ENCODE results near the gene SOBP. TPM values are rescaled to one million over a fixed set of nuclear protein-coding genes. Genes with fewer than 3 reads are reported as not detected.

SOBP gene
- total and polyA plus RNA-seq, 7 experiments from 2014 or later = 0.08 to 0.15 TPM; not detected in 5

GRCh38 chr6:107579456-107580056, 89.6 kb downstream of the SOBP start:
- Mint-ChIP-seq H3K36me3 (no peaks in the 10 kb centered on the region), H3K27me3 (peaks cover 15 to 55% (median 22%) of the 10 kb centered on the region in 5 donors), H3K27ac (no peak overlapping the region), H3K4me3 (no peak overlapping the region), H3K4me1 (no peaks in the 10 kb centered on the region), H3K9me3 (no peaks in the 10 kb centered on the region)
- Histone ChIP-seq H3K27me3 (ENCODE audit: control insufficient read depth in 2 of 2, insufficient read depth in 2 of 2, low read length in 2 of 2) (no peaks in the 10 kb centered on the region), H3K4me3 (ENCODE audit: low read length) (no peak overlapping the region), H3K27ac (ENCODE audit: low read depth, low read length) (no peak overlapping the region), H3K9me3 (ENCODE audit: control insufficient read depth in 2 of 3, low read length in 3 of 3) (no peaks in the 10 kb centered on the region), H3K36me3 (ENCODE audit: control insufficient read depth in 2 of 3, insufficient read depth in 3 of 3, low read length in 3 of 3) (no peaks in the 10 kb centered on the region), H3K4me1 (ENCODE audit: control insufficient read depth in 2 of 2, insufficient read depth in 2 of 2, low read length in 2 of 2) (no peaks in the 10 kb centered on the region)
- no peak for DNase-seq
- intact Hi-C loops (cut with micrococcal nuclease) = no loop called here
- ATAC-seq = no peak
- ChIA-PET POLR2A (no interaction called here), CTCF (no interaction called here)

DNA sequence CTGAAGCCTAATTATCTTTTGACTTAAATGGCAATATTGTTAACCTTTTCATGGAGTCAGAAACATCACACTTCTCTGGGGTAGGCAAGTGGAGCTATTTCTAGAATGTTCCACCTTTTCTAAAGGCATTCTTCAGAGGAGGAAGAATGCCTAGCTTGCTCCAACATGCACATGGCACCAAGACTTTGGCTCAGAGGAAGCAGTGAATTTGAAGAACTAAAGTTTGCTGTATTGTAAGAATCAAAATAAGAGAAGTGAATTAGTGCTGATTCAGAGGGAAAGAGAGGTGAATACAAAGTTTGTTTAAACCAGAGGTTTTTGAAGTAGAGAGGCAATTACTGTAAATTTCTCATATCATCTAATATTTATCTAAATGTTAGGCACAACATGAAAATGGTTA, 92.2 kb downstream of the SOBP start:
- Histone ChIP-seq H3K4me1 (ENCODE audit: control insufficient read depth in 2 of 2, insufficient read depth in 2 of 2, low read length in 2 of 2) (no peaks in the 10 kb centered on the region), H3K9me3 (ENCODE audit: control insufficient read depth in 2 of 3, low read length in 3 of 3) (no peaks in the 10 kb centered on the region), H3K4me3 (ENCODE audit: low read length) (no peak overlapping the region), H3K27ac (ENCODE audit: low read depth, low read length) (no peak overlapping the region), H3K36me3 (ENCODE audit: control insufficient read depth in 2 of 3, insufficient read depth in 3 of 3, low read length in 3 of 3) (no peaks in the 10 kb centered on the region), H3K27me3 (ENCODE audit: control insufficient read depth in 2 of 2, insufficient read depth in 2 of 2, low read length in 2 of 2) (no peaks in the 10 kb centered on the region)
- H3K36me3 Mint-ChIP-seq = no peaks in the 10 kb centered on the region
- no peak overlapping the region for H3K27ac Mint-ChIP-seq
- CTCF ChIA-PET = no interaction called here
- no peak for DNase-seq
- no peak for ATAC-seq
- POLR2A ChIA-PET = no interaction called here
- peaks cover 15 to 49% (median 17%) of the 10 kb centered on the region in 5 donors for H3K27me3 Mint-ChIP-seq
- no peak overlapping the region for H3K4me3 Mint-ChIP-seq
- intact Hi-C loops (cut with micrococcal nuclease) = no loop called here
- no peaks in the 10 kb centered on the region for H3K4me1 Mint-ChIP-seq
- H3K9me3 Mint-ChIP-seq = no peaks in the 10 kb centered on the region

- Histone ChIP-seq H3K4me3 (ENCODE audit: low read length) (no peak overlapping the region), H3K27ac (ENCODE audit: low read depth, low read length) (no peak overlapping the region), H3K9me3 (ENCODE audit: control insufficient read depth in 2 of 3, low read length in 3 of 3) (no peaks in the 10 kb centered on the region), H3K36me3 (ENCODE audit: control insufficient read depth in 2 of 3, insufficient read depth in 3 of 3, low read length in 3 of 3) (no peaks in the 10 kb centered on the region), H3K4me1 (ENCODE audit: control insufficient read depth in 2 of 2, insufficient read depth in 2 of 2, low read length in 2 of 2) (no peaks in the 10 kb centered on the region), H3K27me3 (ENCODE audit: control insufficient read depth in 2 of 2, insufficient read depth in 2 of 2, low read length in 2 of 2) (no peaks in the 10 kb centered on the region)
- CTCF ChIA-PET = no interaction called here
- no peak overlapping the region for H3K27ac Mint-ChIP-seq
- peaks cover 10 to 60% (median 19%) of the 10 kb centered on the region in 5 donors for H3K27me3 Mint-ChIP-seq
- no peak for DNase-seq
- no peaks in the 10 kb centered on the region for H3K4me1 Mint-ChIP-seq
- POLR2A ChIA-PET = no interaction called here
- ATAC-seq = no peak
- intact Hi-C loops (cut with micrococcal nuclease) = no loop called here
- no peak overlapping the region for H3K4me3 Mint-ChIP-seq
- H3K9me3 Mint-ChIP-seq = no peaks in the 10 kb centered on the region
- H3K36me3 Mint-ChIP-seq = no peaks in the 10 kb centered on the region
These were observed 94.8 kb downstream of the SOBP start for GRCh38 chr6:107584726-107585125.

GRCh38 chr6:107585815-107586435, 96.0 kb downstream of the SOBP start:
- ATAC-seq (no peak), DNase-seq (no peak)
- intact Hi-C loops (cut with micrococcal nuclease) = no loop called here
- peaks cover 0 to 62% (median 16%) of the 10 kb centered on the region in 5 donors for H3K27me3 Mint-ChIP-seq
- no peak overlapping the region for H3K27ac ChIP-seq (ENCODE audit: low read depth, low read length)
- H3K4me3 Mint-ChIP-seq = no peak overlapping the region
- H3K27me3 ChIP-seq (ENCODE audit: control insufficient read depth in 2 of 2, insufficient read depth in 2 of 2, low read length in 2 of 2) = no peaks in the 10 kb centered on the region
- no peaks in the 10 kb centered on the region for H3K36me3 ChIP-seq (ENCODE audit: control insufficient read depth in 2 of 3, insufficient read depth in 3 of 3, low read length in 3 of 3)
- no peaks in the 10 kb centered on the region for H3K36me3 Mint-ChIP-seq
- H3K27ac Mint-ChIP-seq = no peak overlapping the region
- POLR2A ChIA-PET = no interaction called here
- H3K4me1 Mint-ChIP-seq = no peaks in the 10 kb centered on the region
- CTCF ChIA-PET = no interaction called here
- no peaks in the 10 kb centered on the region for H3K4me1 ChIP-seq (ENCODE audit: control insufficient read depth in 2 of 2, insufficient read depth in 2 of 2, low read length in 2 of 2)
- no peaks in the 10 kb centered on the region for H3K9me3 ChIP-seq (ENCODE audit: control insufficient read depth in 2 of 3, low read length in 3 of 3)
- no peaks in the 10 kb centered on the region for H3K9me3 Mint-ChIP-seq
- no peak overlapping the region for H3K4me3 ChIP-seq (ENCODE audit: low read length)

- no peak for ATAC-seq
- Mint-ChIP-seq H3K9me3 (no peaks in the 10 kb centered on the region), H3K36me3 (no peaks in the 10 kb centered on the region), H3K4me3 (no peak overlapping the region), H3K27ac (no peak overlapping the region), H3K27me3 (peaks cover 3 to 68% (median 9%) of the 10 kb centered on the region in 5 donors), H3K4me1 (no peaks in the 10 kb centered on the region)
- H3K4me1 ChIP-seq (ENCODE audit: control insufficient read depth in 2 of 2, insufficient read depth in 2 of 2, low read length in 2 of 2) = no peaks in the 10 kb centered on the region
- ChIA-PET CTCF (no interaction called here), POLR2A (no interaction called here)
- H3K4me3 ChIP-seq (ENCODE audit: low read length) = no peak overlapping the region
- no peak overlapping the region for H3K27ac ChIP-seq (ENCODE audit: low read depth, low read length)
- DNase-seq = no peak
- H3K27me3 ChIP-seq (ENCODE audit: control insufficient read depth in 2 of 2, insufficient read depth in 2 of 2, low read length in 2 of 2) = no peaks in the 10 kb centered on the region
- intact Hi-C loops (cut with micrococcal nuclease) = no loop called here
- H3K9me3 ChIP-seq (ENCODE audit: control insufficient read depth in 2 of 3, low read length in 3 of 3) = no peaks in the 10 kb centered on the region
- no peaks in the 10 kb centered on the region for H3K36me3 ChIP-seq (ENCODE audit: control insufficient read depth in 2 of 3, insufficient read depth in 3 of 3, low read length in 3 of 3)
These were observed 97.5 kb downstream of the SOBP start for GRCh38 chr6:107587451-107587850.

- Histone ChIP-seq H3K4me3 (ENCODE audit: low read length) (no peak overlapping the region), H3K27ac (ENCODE audit: low read depth, low read length) (no peak overlapping the region), H3K27me3 (ENCODE audit: control insufficient read depth in 2 of 2, insufficient read depth in 2 of 2, low read length in 2 of 2) (no peaks in the 10 kb centered on the region), H3K36me3 (ENCODE audit: control insufficient read depth in 2 of 3, insufficient read depth in 3 of 3, low read length in 3 of 3) (no peaks in the 10 kb centered on the region), H3K4me1 (ENCODE audit: control insufficient read depth in 2 of 2, insufficient read depth in 2 of 2, low read length in 2 of 2) (no peaks in the 10 kb centered on the region), H3K9me3 (ENCODE audit: control insufficient read depth in 2 of 3, low read length in 3 of 3) (no peaks in the 10 kb centered on the region)
- Mint-ChIP-seq H3K27me3 (peaks cover 6 to 68% (median 11%) of the 10 kb centered on the region in 5 donors), H3K27ac (no peak overlapping the region), H3K36me3 (no peaks in the 10 kb centered on the region), H3K9me3 (no peaks in the 10 kb centered on the region), H3K4me1 (no peaks in the 10 kb centered on the region), H3K4me3 (no peak overlapping the region)
- CTCF ChIA-PET = no interaction called here
- no peak for ATAC-seq
- intact Hi-C loops (cut with micrococcal nuclease) = no loop called here
- POLR2A ChIA-PET = no interaction called here
- no peak for DNase-seq
These were observed 99.3 kb downstream of the SOBP start for GRCh38 chr6:107589199-107589598.

GRCh38 chr6:107589934-107590333, 100.0 kb downstream of the SOBP start:
- ChIA-PET CTCF (no interaction called here), POLR2A (no interaction called here)
- Histone ChIP-seq H3K4me3 (ENCODE audit: low read length) (no peak overlapping the region), H3K27ac (ENCODE audit: low read depth, low read length) (no peak overlapping the region), H3K9me3 (ENCODE audit: control insufficient read depth in 2 of 3, low read length in 3 of 3) (no peaks in the 10 kb centered on the region), H3K27me3 (ENCODE audit: control insufficient read depth in 2 of 2, insufficient read depth in 2 of 2, low read length in 2 of 2) (no peaks in the 10 kb centered on the region), H3K36me3 (ENCODE audit: control insufficient read depth in 2 of 3, insufficient read depth in 3 of 3, low read length in 3 of 3) (no peaks in the 10 kb centered on the region), H3K4me1 (ENCODE audit: control insufficient read depth in 2 of 2, insufficient read depth in 2 of 2, low read length in 2 of 2) (no peaks in the 10 kb centered on the region)
- Mint-ChIP-seq H3K27ac (no peak overlapping the region), H3K27me3 (peaks cover 6 to 75% (median 11%) of the 10 kb centered on the region in 5 donors), H3K9me3 (no peaks in the 10 kb centered on the region), H3K36me3 (no peaks in the 10 kb centered on the region), H3K4me3 (no peak overlapping the region), H3K4me1 (no peaks in the 10 kb centered on the region)
- ATAC-seq = no peak
- no peak for DNase-seq
- intact Hi-C loops (cut with micrococcal nuclease) = no loop called here
